DMS114 treated with DMSO at 0.1 percent for 48 hours (cell line): ENCODE data around the gene FKBP1C.

Experiments
- DNase-seq: peaks from one replicate; lab custom pipeline; 2025; ENCODE audit not compliant: unreplicated experiment; lab: John Stamatoyannopoulos, UW

FKBP1C gene

DNA sequence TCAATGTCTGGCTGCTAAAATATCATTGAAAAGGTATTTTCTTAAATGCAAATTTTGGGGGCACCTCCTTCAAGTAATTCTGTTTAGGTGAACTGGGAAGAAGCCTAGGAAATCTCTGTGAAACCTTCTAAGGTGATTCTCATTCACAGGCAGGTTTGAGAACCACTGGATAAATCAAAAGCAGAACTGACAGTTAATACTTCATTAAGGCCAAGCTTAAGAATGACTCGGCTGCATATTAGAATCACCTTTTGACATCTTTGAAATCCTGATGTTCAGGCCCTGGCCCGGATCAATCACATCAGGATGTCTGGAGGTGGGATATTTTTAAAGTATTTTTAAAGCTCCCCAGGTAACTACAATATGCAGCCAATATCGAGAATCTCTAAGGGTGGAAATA is 50.6 kb downstream of the FKBP1C start:
- no peak for DNase-seq
